WTC11 (cell line): ENCODE data around the gene TPBGL. TPM values are rescaled to one million over a fixed set of nuclear protein-coding genes. Genes with fewer than 3 reads are reported as not detected.

Experiments
- total RNA-seq: library from RNA; stranded (reverse); gene quantifications from 3 replicates; pipeline ENCODE4 v1.2.3, GENCODE V29; 2021

Gene TPBGL
- total RNA-seq, 1 experiment from 2014 or later: 0.37 TPM

Other genes starting within 250 kb of the TPBGL start
- gene OR2AT4, start 143.9 kb upstream of the TPBGL start, total RNA-seq: 0.02 TPM in 1 of 3 replicates, not detected in the others
- gene SLCO2B1, start 89.7 kb upstream of the TPBGL start, total RNA-seq: 0.57 to 0.92 TPM (median 0.60 TPM) in 3 replicates
- 81.0 to 90.1 TPM (median 82.9 TPM) in 3 replicates for gene ARRB1, start 110.9 kb downstream of the TPBGL start, total RNA-seq
- gene RPS3, start 158.7 kb downstream of the TPBGL start, total RNA-seq: 3,967 to 4,516 TPM (median 4,446 TPM) in 3 replicates
- 0.22 to 0.60 TPM (median 0.39 TPM) in 3 replicates for gene KLHL35, start 192.4 kb downstream of the TPBGL start, total RNA-seq